Smooth muscle cell (in vitro differentiated cells): ENCODE measurements around the gene PSENEN. TPM values are rescaled to one million over a fixed set of nuclear protein-coding genes. Genes with fewer than 3 reads are reported as not detected.

ENCODE experiments used
- DNase-seq: peaks from one replicate; lab custom pipeline; 2025; ENCODE audit not compliant: unreplicated experiment; lab: John Stamatoyannopoulos, UW
- H2AFZ ChIP-seq: fragments of 200-600 bp; sonication (generic); 2 replicates; pipeline ENCODE4 v1.6.0; 2016; ENCODE audit warnings: antibody characterized with exemption, low read depth, mild to moderate bottlenecking
- H3F3A ChIP-seq: fragments of 200-600 bp; sonication (generic); 2 replicates; pipeline ENCODE4 v1.6.0; 2017; ENCODE audit warnings: antibody characterized with exemption, low read depth
- H3K27ac ChIP-seq: fragments of 200-600 bp; sonication (generic); 2 replicates; pipeline ENCODE4 v1.5.1; 2016; ENCODE audit warnings: low read depth, mild to moderate bottlenecking
- H3K27me3 ChIP-seq: fragments of 200-600 bp; sonication (generic); 2 replicates; pipeline ENCODE4 v1.6.1; 2016; ENCODE audit warnings: low read depth, mild to moderate bottlenecking
- H3K36me3 ChIP-seq: fragments of 200-600 bp; sonication (generic); 2 replicates; pipeline ENCODE4 v1.5.1; 2016; ENCODE audit warnings: low read depth
- H3K4me1 ChIP-seq: fragments of 200-600 bp; sonication (generic); 2 replicates; pipeline ENCODE4 v1.5.1; 2016; ENCODE audit warnings: low read depth
- H3K4me2 ChIP-seq: fragments of 200-600 bp; sonication (generic); 2 replicates; pipeline ENCODE4 v1.6.0; 2016; ENCODE audit warnings: mild to moderate bottlenecking
- H3K4me3 ChIP-seq: fragments of 200-600 bp; sonication (generic); 2 replicates; pipeline ENCODE4 v1.5.1; 2016; ENCODE audit warnings: mild to moderate bottlenecking
- H3K79me2 ChIP-seq: fragments of 200-600 bp; sonication (generic); 2 replicates; pipeline ENCODE4 v1.6.0; 2016; ENCODE audit warnings: low read depth, mild to moderate bottlenecking
- H3K9ac ChIP-seq: fragments of 200-600 bp; sonication (generic); 2 replicates; pipeline ENCODE4 v1.6.0; 2016; ENCODE audit warnings: low read depth
- H3K9me3 ChIP-seq: fragments of 200-600 bp; sonication (generic); replicated peaks from 2 replicates; pipeline ENCODE4 v1.5.1; 2016; ENCODE audit warnings: low read depth
- H4K20me1 ChIP-seq: fragments of 200-600 bp; sonication (generic); 2 replicates; pipeline ENCODE4 v1.6.0; 2016; ENCODE audit warnings: low read depth
- WGBS: methylation state at CpG from one replicate; pipeline ENCODE4 v1.1.7; 2016; ENCODE audit warnings: low lambda C conversion rate; 5-methylcytosine and 5-hydroxymethylcytosine counted together
- polyA plus RNA-seq: library from polyadenylated mRNA; unstranded; fragments of >200 nt; fragmentation: Nextera tagmentation; extraction: Ambion mirVana; gene quantifications from 2 replicates; pipeline ENCODE4 v1.2.1, GENCODE V29; 2016
- total RNA-seq: library from RNA; depleted of rRNA; stranded (reverse); fragments of >200 nt; gene quantifications from 2 replicates; pipeline ENCODE4 v1.2.3, GENCODE V29; 2014
- TF ChIP-seq, protein P1 (sequence below): fragments of 200-600 bp; sonication (generic); IDR thresholded peaks from 2 replicates; pipeline ENCODE4 v1.5.1; 2017; ENCODE audit warnings: borderline replicate concordance, mild to moderate bottlenecking, antibody characterized with exemption; ENCODE audit not compliant: insufficient read depth, poor library complexity, severe bottlenecking

The PSENEN gene
- total and polyA plus RNA-seq, 2 experiments from 2014 or later, result 65.4 to 137 TPM

DNA sequence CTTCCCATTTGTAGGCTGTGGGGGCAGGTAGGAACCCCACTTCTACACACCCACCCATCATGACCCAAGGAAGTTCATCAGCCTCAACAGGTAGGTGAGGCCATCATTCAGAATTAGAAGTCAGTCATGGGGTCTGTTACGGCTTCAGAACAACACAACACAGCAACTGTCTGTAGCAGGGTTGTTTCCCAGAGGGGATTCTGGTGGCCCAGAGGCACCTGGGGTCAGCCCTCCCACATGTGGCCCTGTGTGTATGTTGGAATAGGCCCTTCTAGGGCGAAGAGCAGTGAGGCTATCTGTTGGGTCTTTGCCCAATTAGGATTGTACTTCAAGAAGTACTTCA, 6.6 kb upstream of the PSENEN start:
- H3K9me3 ChIP-seq, result no peaks in the 10 kb centered on the region

DNA sequence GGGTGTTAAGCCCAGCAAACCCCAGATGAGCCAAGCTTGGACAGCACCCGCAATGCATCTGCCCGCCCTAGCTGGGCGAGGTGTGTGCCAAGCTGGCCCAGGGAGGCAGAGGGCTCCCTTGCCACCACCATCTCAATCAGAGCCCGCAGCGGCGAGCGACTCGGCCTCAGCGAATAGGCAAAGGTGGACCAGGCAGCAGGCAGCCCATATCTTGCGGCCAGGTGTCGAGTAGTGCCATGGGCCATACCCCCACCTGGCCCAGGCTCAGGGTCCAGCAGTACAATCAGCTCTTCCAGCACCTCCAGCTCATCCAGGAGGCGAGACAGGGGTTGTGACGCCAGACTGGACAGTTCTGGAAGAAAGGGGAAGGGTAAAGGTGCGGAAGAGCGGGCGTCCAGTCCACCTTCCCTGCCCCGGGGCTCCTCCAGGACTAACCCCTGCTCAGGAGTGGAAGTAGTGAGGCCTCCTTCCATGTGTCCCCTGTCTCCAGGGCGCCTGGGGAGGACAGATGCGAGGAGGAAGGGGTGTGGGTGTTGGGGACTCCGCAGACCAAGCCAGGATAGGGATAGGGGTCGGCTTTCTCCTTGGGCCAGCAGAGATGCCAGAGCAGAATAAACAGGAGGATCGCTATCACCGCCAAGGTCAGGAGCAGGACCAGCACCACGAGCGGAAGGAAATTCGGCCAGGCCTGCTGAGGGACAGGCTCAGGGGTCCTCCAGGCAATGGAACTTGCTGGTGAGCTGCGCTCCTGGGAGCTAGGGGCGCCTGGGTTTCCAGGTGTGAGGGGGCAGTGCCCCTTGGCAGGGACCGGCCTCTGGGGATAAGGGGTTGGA, 6.0 kb upstream of the PSENEN start:
- Histone ChIP-seq H3K9ac (no peak overlapping the region), H3F3A (no peaks in the 10 kb centered on the region), H3K4me2 (peak overlapping the region; percentile 95), H3K4me3 (peak overlapping the region; percentile 71), H3K4me1 (peaks cover 5% of the 10 kb centered on the region), H3K27me3 (no peaks in the 10 kb centered on the region), H3K9me3 (no peaks in the 10 kb centered on the region), H3K27ac (no peak overlapping the region), H4K20me1 (no peaks in the 10 kb centered on the region), H3K79me2 (no peaks in the 10 kb centered on the region), H2AFZ (no peak overlapping the region), H3K36me3 (no peaks in the 10 kb centered on the region)
- no peak for DNase-seq
- WGBS, result 84% methylated on average over 29 of the region's 29 CpGs
- TF ChIP-seq, protein P1, sequence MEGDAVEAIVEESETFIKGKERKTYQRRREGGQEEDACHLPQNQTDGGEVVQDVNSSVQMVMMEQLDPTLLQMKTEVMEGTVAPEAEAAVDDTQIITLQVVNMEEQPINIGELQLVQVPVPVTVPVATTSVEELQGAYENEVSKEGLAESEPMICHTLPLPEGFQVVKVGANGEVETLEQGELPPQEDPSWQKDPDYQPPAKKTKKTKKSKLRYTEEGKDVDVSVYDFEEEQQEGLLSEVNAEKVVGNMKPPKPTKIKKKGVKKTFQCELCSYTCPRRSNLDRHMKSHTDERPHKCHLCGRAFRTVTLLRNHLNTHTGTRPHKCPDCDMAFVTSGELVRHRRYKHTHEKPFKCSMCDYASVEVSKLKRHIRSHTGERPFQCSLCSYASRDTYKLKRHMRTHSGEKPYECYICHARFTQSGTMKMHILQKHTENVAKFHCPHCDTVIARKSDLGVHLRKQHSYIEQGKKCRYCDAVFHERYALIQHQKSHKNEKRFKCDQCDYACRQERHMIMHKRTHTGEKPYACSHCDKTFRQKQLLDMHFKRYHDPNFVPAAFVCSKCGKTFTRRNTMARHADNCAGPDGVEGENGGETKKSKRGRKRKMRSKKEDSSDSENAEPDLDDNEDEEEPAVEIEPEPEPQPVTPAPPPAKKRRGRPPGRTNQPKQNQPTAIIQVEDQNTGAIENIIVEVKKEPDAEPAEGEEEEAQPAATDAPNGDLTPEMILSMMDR, result no peak

More for the DNA sequence above, 6.6 kb upstream of the PSENEN start:
- 98% methylated on average over 2 of the region's 2 CpGs for WGBS
- no peaks in the 10 kb centered on the region for H4K20me1 ChIP-seq
- H3K4me3 ChIP-seq, result no peak overlapping the region
- peaks cover 5% of the 10 kb centered on the region for H3K4me1 ChIP-seq
- no peaks in the 10 kb centered on the region for H3K27me3 ChIP-seq
- no peaks in the 10 kb centered on the region for H3K36me3 ChIP-seq
- no peaks in the 10 kb centered on the region for H3F3A ChIP-seq
- no peak for DNase-seq
- H3K9ac ChIP-seq, result no peak overlapping the region
- TF ChIP-seq, protein P1, result no peak
- H2AFZ ChIP-seq, result no peak overlapping the region
- no peak overlapping the region for H3K4me2 ChIP-seq
- H3K79me2 ChIP-seq, result no peaks in the 10 kb centered on the region
- H3K27ac ChIP-seq, result no peak overlapping the region

DNA sequence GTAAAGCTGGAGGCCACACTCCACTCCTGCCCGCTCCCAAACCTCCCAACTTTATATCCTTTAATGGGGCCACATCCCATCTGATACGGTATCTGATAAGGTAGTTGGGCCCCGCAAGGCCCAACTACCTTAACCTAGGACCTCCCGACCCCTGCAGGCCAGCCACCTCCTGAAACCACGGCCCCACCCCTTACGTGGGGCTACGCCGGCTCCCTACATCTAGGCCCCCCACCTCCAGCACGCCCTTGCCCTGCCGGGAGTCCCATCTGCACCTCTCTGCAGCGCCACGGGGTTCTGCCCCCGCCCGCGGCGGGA, 5.4 kb upstream of the PSENEN start:
- H4K20me1 ChIP-seq, result no peaks in the 10 kb centered on the region

More for the DNA sequence above, 5.4 kb upstream of the PSENEN start:
- WGBS, result 7% methylated on average over 16 of the region's 16 CpGs
- Histone ChIP-seq H3K9me3 (no peaks in the 10 kb centered on the region), H3K27ac (peak overlapping the region; percentile 35), H3K36me3 (no peaks in the 10 kb centered on the region), H3K27me3 (no peaks in the 10 kb centered on the region), H3K9ac (no peak overlapping the region), H3K4me3 (peak overlapping the region; percentile 71), H3K79me2 (no peaks in the 10 kb centered on the region), H3F3A (no peaks in the 10 kb centered on the region), H3K4me2 (peak overlapping the region; percentile 95), H3K4me1 (peaks cover 5% of the 10 kb centered on the region), H2AFZ (no peak overlapping the region)
- TF ChIP-seq, protein P1, result no peak
- no peak for DNase-seq
